SW480 (cell line): ENCODE data around the gene ALDH2.
"Not testable (repeated sequence)": the region's sequence is repeated elsewhere in the genome, so short reads cannot be mapped to it uniquely, and the experiment has no call there.

Source experiments
- DNase-seq: peaks from one replicate; pipeline ENCODE4 v3.0.0-alpha.2; 2016; ENCODE audit warnings: low spot score

ALDH2 gene

GRCh38 chr12:111766608-111767361 lies at the start of gene ALDH2:
Gene ALDH2, plus strand, starts transcription at chr12:111766933. Its CDS starts 50 bp downstream, at chr12:111766983.
- DNase-seq, result peak; percentile 69

- not testable (repeated sequence) for DNase-seq
Measured at GRCh38 chr12:111719316-111719715, 47.4 kb upstream of the ALDH2 start.

- no peak for DNase-seq
Measured at GRCh38 chr12:111720457-111720856, 46.3 kb upstream of the ALDH2 start.

- DNase-seq, result not testable (repeated sequence)
Measured at GRCh38 chr12:111723646-111724360, 42.9 kb upstream of the ALDH2 start.

- DNase-seq, result no peak
Measured at GRCh38 chr12:111728795-111729194, 37.9 kb upstream of the ALDH2 start.

- DNase-seq, result no peak
Measured at GRCh38 chr12:111730420-111730819, 36.3 kb upstream of the ALDH2 start.

GRCh38 chr12:111732786-111733185 lies 33.9 kb upstream of the ALDH2 start:
- DNase-seq, result no peak

- no peak for DNase-seq
Measured at GRCh38 chr12:111733340-111733915, 33.3 kb upstream of the ALDH2 start.

GRCh38 chr12:111739524-111739923 lies 27.2 kb upstream of the ALDH2 start:
- not testable (repeated sequence) for DNase-seq

GRCh38 chr12:111741235-111741812 lies 25.4 kb upstream of the ALDH2 start:
- no peak for DNase-seq

- DNase-seq, result no peak
Measured at GRCh38 chr12:111745211-111745610, 21.5 kb upstream of the ALDH2 start.

GRCh38 chr12:111747333-111747732 lies 19.4 kb upstream of the ALDH2 start:
- no peak for DNase-seq

GRCh38 chr12:111748151-111748672 lies 18.5 kb upstream of the ALDH2 start:
- DNase-seq, result no peak

- DNase-seq, result no peak
Measured at GRCh38 chr12:111748867-111749266, 17.9 kb upstream of the ALDH2 start.

- no peak for DNase-seq
Measured at GRCh38 chr12:111749391-111749790, 17.3 kb upstream of the ALDH2 start.

GRCh38 chr12:111753144-111753881 lies 13.4 kb upstream of the ALDH2 start:
- peak; percentile 36 for DNase-seq

GRCh38 chr12:111754671-111755070 lies 12.1 kb upstream of the ALDH2 start:
- DNase-seq, result no peak

GRCh38 chr12:111756196-111756595 lies 10.5 kb upstream of the ALDH2 start:
- no peak for DNase-seq

- DNase-seq, result no peak
Measured at GRCh38 chr12:111756681-111757080, 10.1 kb upstream of the ALDH2 start.

- DNase-seq, result no peak
Measured at GRCh38 chr12:111757361-111758119, 9.2 kb upstream of the ALDH2 start.

- no peak for DNase-seq
Measured at GRCh38 chr12:111758120-111758561, 8.6 kb upstream of the ALDH2 start.
